ENCODE results near the gene NEIL3. TPM values are rescaled to one million over a fixed set of nuclear protein-coding genes. Genes with fewer than 3 reads are reported as not detected.

Gene NEIL3
- total RNA-seq, 1 experiment from 2014 or later = 18.1 TPM

DNA sequence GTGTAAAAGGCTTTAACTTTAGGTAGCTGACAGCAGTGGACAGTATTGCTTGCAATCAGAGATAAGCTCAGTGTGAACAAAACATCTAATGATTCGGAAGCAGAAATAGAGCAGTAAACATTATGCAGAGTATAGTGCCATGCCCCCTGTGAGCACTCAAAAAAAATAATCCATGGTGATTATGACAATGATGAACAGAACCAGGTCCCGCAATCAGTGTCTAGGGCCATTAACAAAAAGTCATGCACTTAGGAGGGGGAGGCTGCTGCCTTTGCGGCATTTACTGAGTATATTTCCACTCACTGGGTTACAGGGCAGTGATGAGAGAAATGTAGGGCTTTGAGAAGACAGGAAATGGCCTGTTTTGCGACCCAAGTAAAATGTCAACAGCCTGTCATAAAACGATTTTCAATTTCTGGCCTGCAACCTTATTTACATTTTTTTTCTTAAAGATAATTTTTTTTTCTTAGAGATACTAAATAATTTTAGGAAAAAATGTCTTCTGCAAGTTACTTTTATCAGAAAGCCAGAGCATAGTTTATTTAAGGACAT is 27.3 kb upstream of the NEIL3 start:
- H3K27ac ChIP-seq (ENCODE audit: low read depth, low read length) = no peak overlapping the region
- H3K4me3 ChIP-seq (replicated peaks in 1 of 2; ENCODE audit: low read depth in 1 of 2, low read length in 2 of 2) = no peak overlapping the region
- no peak for TF ChIP-seq RAD21 (IDR thresholded peaks at IDR 0.05; ENCODE audit: low read depth)
- TF ChIP-seq TCF7L2 (IDR thresholded peaks at IDR 0.05; ENCODE audit: borderline replicate concordance, extremely low read depth, insufficient read depth, insufficient read length) = no peak
- TF ChIP-seq, protein P1, sequence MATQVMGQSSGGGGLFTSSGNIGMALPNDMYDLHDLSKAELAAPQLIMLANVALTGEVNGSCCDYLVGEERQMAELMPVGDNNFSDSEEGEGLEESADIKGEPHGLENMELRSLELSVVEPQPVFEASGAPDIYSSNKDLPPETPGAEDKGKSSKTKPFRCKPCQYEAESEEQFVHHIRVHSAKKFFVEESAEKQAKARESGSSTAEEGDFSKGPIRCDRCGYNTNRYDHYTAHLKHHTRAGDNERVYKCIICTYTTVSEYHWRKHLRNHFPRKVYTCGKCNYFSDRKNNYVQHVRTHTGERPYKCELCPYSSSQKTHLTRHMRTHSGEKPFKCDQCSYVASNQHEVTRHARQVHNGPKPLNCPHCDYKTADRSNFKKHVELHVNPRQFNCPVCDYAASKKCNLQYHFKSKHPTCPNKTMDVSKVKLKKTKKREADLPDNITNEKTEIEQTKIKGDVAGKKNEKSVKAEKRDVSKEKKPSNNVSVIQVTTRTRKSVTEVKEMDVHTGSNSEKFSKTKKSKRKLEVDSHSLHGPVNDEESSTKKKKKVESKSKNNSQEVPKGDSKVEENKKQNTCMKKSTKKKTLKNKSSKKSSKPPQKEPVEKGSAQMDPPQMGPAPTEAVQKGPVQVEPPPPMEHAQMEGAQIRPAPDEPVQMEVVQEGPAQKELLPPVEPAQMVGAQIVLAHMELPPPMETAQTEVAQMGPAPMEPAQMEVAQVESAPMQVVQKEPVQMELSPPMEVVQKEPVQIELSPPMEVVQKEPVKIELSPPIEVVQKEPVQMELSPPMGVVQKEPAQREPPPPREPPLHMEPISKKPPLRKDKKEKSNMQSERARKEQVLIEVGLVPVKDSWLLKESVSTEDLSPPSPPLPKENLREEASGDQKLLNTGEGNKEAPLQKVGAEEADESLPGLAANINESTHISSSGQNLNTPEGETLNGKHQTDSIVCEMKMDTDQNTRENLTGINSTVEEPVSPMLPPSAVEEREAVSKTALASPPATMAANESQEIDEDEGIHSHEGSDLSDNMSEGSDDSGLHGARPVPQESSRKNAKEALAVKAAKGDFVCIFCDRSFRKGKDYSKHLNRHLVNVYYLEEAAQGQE (IDR thresholded peaks at IDR 0.05; ENCODE audit: low read depth) = no peak
- no peak for TF ChIP-seq POLR2A (IDR thresholded peaks at IDR 0.05; ENCODE audit: borderline replicate concordance, extremely low read depth, insufficient read depth, insufficient read length)
- TF ChIP-seq ZFX (IDR thresholded peaks at IDR 0.05) = no peak
- TF ChIP-seq FOSL1 (IDR thresholded peaks at IDR 0.05; ENCODE audit: low read depth) = no peak
- no peak for TF ChIP-seq CBX3 (IDR thresholded peaks at IDR 0.05; ENCODE audit: low read depth)
- TF ChIP-seq SIN3A (IDR thresholded peaks at IDR 0.05; ENCODE audit: low read depth) = no peak
- TF ChIP-seq, protein P2, sequence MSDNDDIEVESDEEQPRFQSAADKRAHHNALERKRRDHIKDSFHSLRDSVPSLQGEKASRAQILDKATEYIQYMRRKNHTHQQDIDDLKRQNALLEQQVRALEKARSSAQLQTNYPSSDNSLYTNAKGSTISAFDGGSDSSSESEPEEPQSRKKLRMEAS (IDR thresholded peaks at IDR 0.05) = no peak
- TF ChIP-seq, protein P3, sequence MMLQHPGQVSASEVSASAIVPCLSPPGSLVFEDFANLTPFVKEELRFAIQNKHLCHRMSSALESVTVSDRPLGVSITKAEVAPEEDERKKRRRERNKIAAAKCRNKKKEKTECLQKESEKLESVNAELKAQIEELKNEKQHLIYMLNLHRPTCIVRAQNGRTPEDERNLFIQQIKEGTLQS (IDR thresholded peaks at IDR 0.05) = no peak
- TF ChIP-seq CEBPB (IDR thresholded peaks at IDR 0.05; ENCODE audit: low read depth) = no peak
- no peak for TF ChIP-seq EZH2phosphoT487 (IDR thresholded peaks at IDR 0.05; ENCODE audit: borderline replicate concordance)
- no peak for TF ChIP-seq ZBTB33 (IDR thresholded peaks at IDR 0.05; ENCODE audit: extremely low read depth, insufficient replicate concordance, low read length)
- no peak for TF ChIP-seq EZH2 (IDR thresholded peaks at IDR 0.05)
- no peak for TF ChIP-seq ZNF274 (IDR thresholded peaks at IDR 0.05; ENCODE audit: low read depth, low read length)
- no peak for TF ChIP-seq ELF1 (IDR thresholded peaks at IDR 0.05; ENCODE audit: borderline replicate concordance, low read depth)
- no peak for TF ChIP-seq YY1 (IDR thresholded peaks at IDR 0.05; ENCODE audit: extremely low read depth, insufficient replicate concordance, low read depth, low read length)
- TF ChIP-seq SP1 (IDR thresholded peaks at IDR 0.05; ENCODE audit: low read depth) = no peak
- no peak for TF ChIP-seq SRF (IDR thresholded peaks at IDR 0.05; ENCODE audit: low read depth)
- TF ChIP-seq JUND (IDR thresholded peaks at IDR 0.05) = no peak
- H3K4me2 ChIP-seq (ENCODE audit: low read length) = no peak overlapping the region
- RAD21 ChIA-PET (ENCODE audit: low non-redundant PET in 1 of 2, low total read pairs in 2 of 2, uncharacterized antibody in 2 of 2, unreplicated experiment in 2 of 2) = no interaction called here
- no peak for ATAC-seq
- no peak for DNase-seq (ENCODE audit: low read depth, low spot score)
- no TSS peak for BruUV-seq (replicated peaks)
- H3K36me3 ChIP-seq (ENCODE audit: control insufficient read depth in 1 of 2, insufficient read depth in 2 of 2, low read length in 2 of 2) = no peaks in the 10 kb centered on the region
- no peaks in the 10 kb centered on the region for H3K9me3 ChIP-seq (ENCODE audit: control insufficient read depth in 1 of 2, insufficient read depth in 1 of 2, low read depth in 1 of 2, low read length in 2 of 2)
- no peaks in the 10 kb centered on the region for H4K20me1 ChIP-seq (ENCODE audit: insufficient read depth)
- no peaks in the 10 kb centered on the region for H3K9me2 ChIP-seq (ENCODE audit: insufficient read depth)
- no peaks in the 10 kb centered on the region for H3K4me1 ChIP-seq (ENCODE audit: control insufficient read depth in 1 of 2, insufficient read depth in 2 of 2, low read length in 2 of 2)
- intact Hi-C loops (cut with micrococcal nuclease) = no loop called here
- no peaks in the 10 kb centered on the region for H3K27me3 ChIP-seq (ENCODE audit: insufficient read depth, low read length)
- no peak overlapping the region for H3K9ac ChIP-seq (ENCODE audit: low read length)
- H3K79me2 ChIP-seq (ENCODE audit: insufficient read depth, low read length) = no peaks in the 10 kb centered on the region
- CTCF ChIA-PET = no interaction called here
- no peak overlapping the region for H2AFZ ChIP-seq (ENCODE audit: low read depth, low read length, poor library complexity, severe bottlenecking)
- POLR2A ChIA-PET = no interaction called here

Measured in HCT116 (cell line).